ENCODE data around the gene TXNDC11.

TXNDC11 gene

DNA sequence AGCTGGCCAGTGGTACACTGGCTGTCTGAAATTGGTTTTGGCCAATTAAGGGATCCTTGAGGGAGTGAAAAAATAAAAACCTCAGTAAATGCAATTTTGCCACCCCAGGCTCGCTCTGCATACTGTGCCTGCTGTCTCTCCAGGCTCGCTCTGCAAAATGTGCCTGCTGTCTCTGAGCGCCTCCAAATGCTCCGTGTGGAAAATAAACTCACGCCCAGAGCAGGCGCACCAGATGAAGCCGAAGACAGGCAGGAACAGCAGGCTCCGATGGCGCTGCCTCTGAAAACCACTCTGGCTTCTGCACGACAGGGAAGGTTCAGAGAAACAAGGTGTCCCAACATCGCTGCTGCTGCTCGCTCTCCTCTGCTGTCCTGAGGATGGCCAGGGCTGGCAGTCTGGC is 45.3 kb downstream of the TXNDC11 start:
- DNase-seq (ENCODE audit: low read depth), result no peak
- no peak overlapping the region for H3K4me3 ChIP-seq (ENCODE audit: low read length)
- TF ChIP-seq, protein P1, sequence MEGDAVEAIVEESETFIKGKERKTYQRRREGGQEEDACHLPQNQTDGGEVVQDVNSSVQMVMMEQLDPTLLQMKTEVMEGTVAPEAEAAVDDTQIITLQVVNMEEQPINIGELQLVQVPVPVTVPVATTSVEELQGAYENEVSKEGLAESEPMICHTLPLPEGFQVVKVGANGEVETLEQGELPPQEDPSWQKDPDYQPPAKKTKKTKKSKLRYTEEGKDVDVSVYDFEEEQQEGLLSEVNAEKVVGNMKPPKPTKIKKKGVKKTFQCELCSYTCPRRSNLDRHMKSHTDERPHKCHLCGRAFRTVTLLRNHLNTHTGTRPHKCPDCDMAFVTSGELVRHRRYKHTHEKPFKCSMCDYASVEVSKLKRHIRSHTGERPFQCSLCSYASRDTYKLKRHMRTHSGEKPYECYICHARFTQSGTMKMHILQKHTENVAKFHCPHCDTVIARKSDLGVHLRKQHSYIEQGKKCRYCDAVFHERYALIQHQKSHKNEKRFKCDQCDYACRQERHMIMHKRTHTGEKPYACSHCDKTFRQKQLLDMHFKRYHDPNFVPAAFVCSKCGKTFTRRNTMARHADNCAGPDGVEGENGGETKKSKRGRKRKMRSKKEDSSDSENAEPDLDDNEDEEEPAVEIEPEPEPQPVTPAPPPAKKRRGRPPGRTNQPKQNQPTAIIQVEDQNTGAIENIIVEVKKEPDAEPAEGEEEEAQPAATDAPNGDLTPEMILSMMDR (conservative IDR thresholded peaks at IDR 0.05; ENCODE audit: low read depth, low read length), result no peak

DNA sequence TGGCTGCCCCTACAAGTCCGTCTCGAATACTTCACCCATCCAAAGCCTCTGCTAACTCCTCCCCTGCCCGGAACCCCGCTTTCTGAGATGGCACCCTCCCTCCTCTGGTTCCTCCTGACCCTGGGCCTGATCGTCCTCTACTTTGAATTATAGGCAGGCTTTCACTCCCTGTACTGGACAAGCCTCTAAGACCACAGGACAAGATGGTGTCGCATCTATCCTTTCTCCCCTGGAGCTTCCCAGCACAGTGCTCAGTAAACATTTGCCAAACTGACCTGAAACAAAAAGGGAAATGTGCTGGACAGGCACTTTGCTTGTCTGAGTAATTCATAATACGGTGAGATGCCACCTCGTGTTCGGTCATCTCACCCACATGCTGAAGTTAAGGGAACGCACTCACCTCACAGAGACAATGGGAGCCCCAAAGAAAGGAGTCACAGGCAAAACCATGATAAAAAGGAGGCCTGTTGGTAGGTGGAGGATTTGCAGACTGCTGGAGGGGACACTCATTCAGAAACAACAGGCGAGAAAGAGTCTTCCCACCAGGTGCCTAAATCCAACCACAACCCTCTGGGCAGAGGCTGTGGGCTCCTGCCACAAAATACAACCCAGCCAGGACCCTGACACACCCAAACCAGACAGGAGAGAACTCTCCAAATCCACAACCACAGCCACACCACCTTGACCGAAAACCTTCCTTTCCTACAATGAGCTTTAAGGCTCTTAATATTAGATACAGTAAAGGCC is 46.2 kb downstream of the TXNDC11 start:
- DNase-seq (ENCODE audit: low read depth), result no peak
- no peak overlapping the region for H3K4me3 ChIP-seq (ENCODE audit: low read length)
- TF ChIP-seq, protein P1 (conservative IDR thresholded peaks at IDR 0.05; ENCODE audit: low read depth, low read length), result no peak

DNA sequence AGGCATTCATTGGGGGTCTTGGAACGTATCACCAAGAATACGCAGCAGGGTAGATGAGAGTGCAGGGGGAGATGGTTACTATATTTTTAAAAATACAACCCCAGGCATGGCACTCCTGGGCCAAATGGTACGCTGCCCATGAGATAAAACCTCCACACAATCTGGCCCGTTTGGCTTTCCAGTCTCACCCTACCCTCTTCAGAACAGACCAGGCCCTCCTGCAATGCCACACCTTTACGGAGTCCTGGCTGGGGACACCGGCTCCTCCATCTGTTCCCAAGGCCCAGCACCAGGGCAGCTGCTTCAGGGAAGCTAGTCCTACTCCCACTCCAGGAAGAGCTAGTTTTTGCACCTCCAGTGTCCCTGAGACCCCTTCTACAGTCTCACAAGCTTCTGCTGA is 50.0 kb downstream of the TXNDC11 start:
- no peak overlapping the region for H3K4me3 ChIP-seq (ENCODE audit: low read length)
- TF ChIP-seq, protein P1 (conservative IDR thresholded peaks at IDR 0.05; ENCODE audit: low read depth, low read length), result no peak
- no peak for DNase-seq (ENCODE audit: low read depth)

DNA sequence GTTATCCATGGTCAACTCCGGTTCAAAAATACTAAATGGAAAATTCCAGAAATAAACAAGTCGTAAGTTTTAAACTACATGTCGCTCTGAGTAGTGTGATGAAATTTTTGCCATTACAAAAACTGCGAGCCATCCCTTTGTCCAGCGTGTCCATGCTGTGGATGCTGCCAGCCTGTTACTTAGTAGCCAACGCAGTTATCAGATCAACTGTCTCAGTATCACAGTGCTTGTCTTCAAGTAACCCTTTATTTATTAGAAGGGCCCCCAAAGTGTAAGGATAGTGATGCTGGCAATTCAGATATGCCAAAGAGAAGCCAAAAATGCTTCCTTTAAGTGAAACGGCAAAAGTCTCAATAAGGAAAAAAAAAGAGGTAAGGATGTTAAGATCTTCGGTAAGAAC is 50.5 kb downstream of the TXNDC11 start:
- DNase-seq (ENCODE audit: low read depth), result no peak
- TF ChIP-seq, protein P1 (conservative IDR thresholded peaks at IDR 0.05; ENCODE audit: low read depth, low read length), result no peak
- no peak overlapping the region for H3K4me3 ChIP-seq (ENCODE audit: low read length)

DNA sequence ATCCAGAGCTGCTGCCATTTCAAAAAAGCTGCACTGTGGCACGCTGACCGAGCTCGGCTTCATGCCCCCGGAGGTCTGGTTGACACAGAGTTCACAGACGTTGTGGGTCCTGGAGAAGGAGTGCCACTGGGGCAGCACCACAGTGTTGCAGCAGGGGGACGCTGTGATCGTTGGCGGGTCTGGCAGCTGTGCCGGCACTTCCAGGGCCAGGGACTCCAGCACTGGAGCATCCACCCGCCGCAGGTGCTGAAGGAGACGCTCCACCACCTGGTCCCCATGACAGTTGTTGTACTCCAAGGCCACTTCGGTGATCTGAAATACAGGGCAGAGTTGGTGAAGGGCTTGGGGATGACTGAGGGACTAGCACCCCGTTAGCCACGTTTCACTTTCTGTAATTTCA is 50.9 kb downstream of the TXNDC11 start:
- TF ChIP-seq, protein P1 (conservative IDR thresholded peaks at IDR 0.05; ENCODE audit: low read depth, low read length), result no peak
- no peak overlapping the region for H3K4me3 ChIP-seq (ENCODE audit: low read length)
- no peak for DNase-seq (ENCODE audit: low read depth)

DNA sequence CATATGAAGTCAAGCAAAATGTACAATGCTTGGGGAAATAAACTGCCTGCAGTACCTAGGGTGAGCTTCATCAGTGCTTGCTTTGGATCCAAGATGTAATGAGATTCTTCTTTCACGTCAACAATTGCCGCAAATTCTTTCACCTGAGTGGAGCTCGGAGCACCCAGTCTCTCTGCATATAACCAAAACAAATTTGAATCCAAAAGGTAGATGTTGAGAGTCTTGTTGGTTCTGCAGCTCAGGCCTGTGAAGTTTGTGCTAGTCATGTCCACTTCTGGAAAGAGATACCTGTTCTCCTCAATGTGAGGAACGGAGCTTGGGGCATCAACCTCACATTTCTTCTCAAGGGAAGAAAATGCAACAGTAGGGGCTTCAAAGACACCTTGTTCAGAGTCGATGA is 51.4 kb downstream of the TXNDC11 start:
- TF ChIP-seq, protein P1 (conservative IDR thresholded peaks at IDR 0.05; ENCODE audit: low read depth, low read length), result no peak
- H3K4me3 ChIP-seq (ENCODE audit: low read length), result no peak overlapping the region
- no peak for DNase-seq (ENCODE audit: low read depth)
